OCI-LY1 (cell line): Measurements from ENCODE around the gene DNMT3A.

Source experiments
- H2AFZ ChIP-seq: fragments of 200-600 bp; sonication (generic), shearing (Covaris generic); 2 replicates; pipeline ENCODE4 v1.6.0; 2014; ENCODE audit warnings: antibody characterized with exemption, mild to moderate bottlenecking, low read length
- H3F3A ChIP-seq: fragments of 200-600 bp; sonication (generic), shearing (Covaris generic); 2 replicates; pipeline ENCODE4 v1.6.0; 2014; ENCODE audit warnings: mild to moderate bottlenecking, antibody characterized with exemption, low read length, moderate library complexity; ENCODE audit not compliant: insufficient read depth
- H3K27ac ChIP-seq: fragments of 200-600 bp; sonication (generic); 2 replicates; pipeline ENCODE4 v1.5.1; 2014; ENCODE audit warnings: low read length, mixed run types, mild to moderate bottlenecking, low read depth; ENCODE audit not compliant: poor library complexity, severe bottlenecking
- H3K27me3 ChIP-seq: fragments of 200-600 bp; sonication (generic); 2 replicates; pipeline ENCODE4 v1.6.0; 2014; ENCODE audit warnings: antibody characterized with exemption, mild to moderate bottlenecking, low read length, moderate library complexity; ENCODE audit not compliant: insufficient read depth
- H3K36me3 ChIP-seq: fragments of 200-600 bp; sonication (generic); 2 replicates; pipeline ENCODE4 v1.6.1; 2014; ENCODE audit warnings: mild to moderate bottlenecking, antibody characterized with exemption, low read length, moderate library complexity, mixed read lengths; ENCODE audit not compliant: insufficient read depth
- H3K4me1 ChIP-seq: fragments of 200-600 bp; sonication (generic); 2 replicates; pipeline ENCODE4 v1.5.1; 2014; ENCODE audit warnings: mild to moderate bottlenecking, low read length, moderate library complexity; ENCODE audit not compliant: insufficient read depth, severe bottlenecking
- H3K4me2 ChIP-seq: fragments of 200-600 bp; sonication (generic), shearing (Covaris generic); 2 replicates; pipeline ENCODE4 v1.6.1; 2014; ENCODE audit warnings: low read length
- H3K4me3 ChIP-seq: fragments of 200-600 bp; sonication (generic); 2 replicates; pipeline ENCODE4 v1.5.1; 2014; ENCODE audit warnings: low read length, low read depth, mild to moderate bottlenecking, mixed read lengths; ENCODE audit not compliant: poor library complexity, severe bottlenecking
- H3K79me2 ChIP-seq: fragments of 200-600 bp; shearing (Covaris generic); 2 replicates; pipeline ENCODE4 v1.6.1; 2016; ENCODE audit warnings: mixed run types, low read length, mixed read lengths; ENCODE audit not compliant: insufficient read depth
- H3K9ac ChIP-seq: fragments of 200-600 bp; sonication (generic), shearing (Covaris generic); 2 replicates; pipeline ENCODE4 v1.6.1; 2014; ENCODE audit warnings: mild to moderate bottlenecking, low read length, mixed read lengths
- H3K9me2 ChIP-seq: fragments of 200-600 bp; sonication (generic), shearing (Covaris generic); 2 replicates; pipeline ENCODE4 v1.6.1; 2014; ENCODE audit warnings: low read depth, mild to moderate bottlenecking, low read length, mixed read lengths
- H3K9me3 ChIP-seq: fragments of 200-600 bp; shearing (Covaris generic); 2 replicates; pipeline ENCODE4 v1.6.1; 2014; ENCODE audit warnings: low read length, mixed read lengths
- H4K20me1 ChIP-seq: fragments of 200-600 bp; sonication (generic), shearing (Covaris generic); 2 replicates; pipeline ENCODE4 v1.6.0; 2016; ENCODE audit warnings: mild to moderate bottlenecking, low read length; ENCODE audit not compliant: insufficient read depth
- EZH2 ChIP-seq: fragments of 200-600 bp; sonication (generic), shearing (Covaris generic); IDR thresholded peaks from 2 replicates; pipeline ENCODE4 v1.8.0; 2017; ENCODE audit warnings: borderline replicate concordance, mixed run types, mild to moderate bottlenecking, antibody characterized with exemption, low read length, moderate library complexity, mixed read lengths
- TF ChIP-seq, protein P1 (sequence below): fragments of 200-600 bp; sonication (generic), shearing (Covaris generic); IDR thresholded peaks from 2 replicates; pipeline ENCODE4 v1.5.1; 2017; ENCODE audit warnings: mild to moderate bottlenecking, antibody characterized with exemption, low read length, moderate library complexity, mixed read lengths

The DNMT3A gene

DNA sequence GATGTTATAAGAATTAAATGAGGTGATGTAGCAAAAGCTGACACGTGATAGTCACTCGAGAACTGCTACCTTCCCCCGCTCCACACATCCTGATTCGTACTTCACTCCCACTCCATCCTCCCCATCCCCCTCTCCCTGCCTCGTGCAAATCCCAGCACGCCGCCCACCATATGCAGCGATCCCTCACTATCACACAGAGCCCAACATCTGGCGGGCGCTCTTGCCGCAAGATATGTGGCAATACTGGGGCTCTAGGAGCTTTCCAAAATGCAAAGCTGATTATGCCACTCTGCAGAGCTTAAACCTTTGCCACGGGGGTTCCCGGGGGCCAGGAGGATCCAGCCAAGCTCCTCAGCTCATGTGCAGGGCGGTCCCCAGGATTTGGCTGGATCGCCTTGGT is 37.4 kb downstream of the DNMT3A start:
- Histone ChIP-seq H2AFZ (no peak overlapping the region), H3K36me3 (no peaks in the 10 kb centered on the region), H3K27ac (no peak overlapping the region), H3K4me2 (no peak overlapping the region), H3K4me1 (no peaks in the 10 kb centered on the region), H3F3A (no peaks in the 10 kb centered on the region), H3K9me2 (no peaks in the 10 kb centered on the region), H3K4me3 (no peak overlapping the region), H4K20me1 (no peaks in the 10 kb centered on the region), H3K79me2 (no peaks in the 10 kb centered on the region), H3K9ac (no peak overlapping the region), H3K27me3 (0 out of 2 replicates have a peak, but pooled peaks cover 5% of the 10 kb centered on the region), H3K9me3 (no peaks in the 10 kb centered on the region)
- TF ChIP-seq, protein P1, sequence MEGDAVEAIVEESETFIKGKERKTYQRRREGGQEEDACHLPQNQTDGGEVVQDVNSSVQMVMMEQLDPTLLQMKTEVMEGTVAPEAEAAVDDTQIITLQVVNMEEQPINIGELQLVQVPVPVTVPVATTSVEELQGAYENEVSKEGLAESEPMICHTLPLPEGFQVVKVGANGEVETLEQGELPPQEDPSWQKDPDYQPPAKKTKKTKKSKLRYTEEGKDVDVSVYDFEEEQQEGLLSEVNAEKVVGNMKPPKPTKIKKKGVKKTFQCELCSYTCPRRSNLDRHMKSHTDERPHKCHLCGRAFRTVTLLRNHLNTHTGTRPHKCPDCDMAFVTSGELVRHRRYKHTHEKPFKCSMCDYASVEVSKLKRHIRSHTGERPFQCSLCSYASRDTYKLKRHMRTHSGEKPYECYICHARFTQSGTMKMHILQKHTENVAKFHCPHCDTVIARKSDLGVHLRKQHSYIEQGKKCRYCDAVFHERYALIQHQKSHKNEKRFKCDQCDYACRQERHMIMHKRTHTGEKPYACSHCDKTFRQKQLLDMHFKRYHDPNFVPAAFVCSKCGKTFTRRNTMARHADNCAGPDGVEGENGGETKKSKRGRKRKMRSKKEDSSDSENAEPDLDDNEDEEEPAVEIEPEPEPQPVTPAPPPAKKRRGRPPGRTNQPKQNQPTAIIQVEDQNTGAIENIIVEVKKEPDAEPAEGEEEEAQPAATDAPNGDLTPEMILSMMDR = no peak
- TF ChIP-seq EZH2 = no peak

DNA sequence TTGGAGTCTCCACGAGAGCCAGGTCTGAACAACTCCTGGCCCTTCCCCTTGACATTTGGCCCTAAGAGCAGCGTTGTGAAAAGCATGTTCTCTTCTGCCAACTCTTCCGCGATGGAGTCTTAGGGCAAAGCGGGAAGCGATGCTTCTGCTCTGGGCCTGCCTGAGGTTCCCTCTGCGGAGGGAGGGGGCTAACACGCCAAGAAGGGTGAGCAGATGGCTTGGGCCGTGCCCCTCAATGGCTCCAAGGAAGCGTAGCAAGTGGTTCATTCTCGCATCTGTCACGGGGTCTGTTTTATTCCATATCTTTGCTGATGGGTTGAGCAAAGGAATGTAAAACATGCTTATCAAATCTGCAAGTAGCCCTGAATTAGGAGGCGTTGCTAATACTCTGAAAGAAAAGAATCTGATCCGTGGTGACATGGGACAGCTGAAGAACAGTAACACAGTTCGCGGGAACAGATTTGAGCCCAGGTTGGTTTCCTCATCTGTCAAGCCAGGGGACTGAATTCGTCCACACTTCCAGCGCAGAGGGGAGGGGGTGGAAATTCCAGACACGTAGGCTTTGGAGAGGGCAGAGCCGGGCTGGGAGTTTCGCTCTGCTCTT is 38.0 kb downstream of the DNMT3A start:
- no peak overlapping the region for H3K4me3 ChIP-seq
- H3K9me2 ChIP-seq = no peaks in the 10 kb centered on the region
- no peaks in the 10 kb centered on the region for H3K36me3 ChIP-seq
- 0 out of 2 replicates have a peak, but pooled peaks cover 5% of the 10 kb centered on the region for H3K27me3 ChIP-seq
- H3K9me3 ChIP-seq = no peaks in the 10 kb centered on the region
- no peaks in the 10 kb centered on the region for H4K20me1 ChIP-seq
- no peaks in the 10 kb centered on the region for H3F3A ChIP-seq
- H3K4me2 ChIP-seq = no peak overlapping the region
- no peaks in the 10 kb centered on the region for H3K4me1 ChIP-seq
- H3K27ac ChIP-seq = no peak overlapping the region
- H3K79me2 ChIP-seq = no peaks in the 10 kb centered on the region
- H2AFZ ChIP-seq = no peak overlapping the region
- no peak for TF ChIP-seq EZH2
- TF ChIP-seq, protein P1 = no peak
- no peak overlapping the region for H3K9ac ChIP-seq

DNA sequence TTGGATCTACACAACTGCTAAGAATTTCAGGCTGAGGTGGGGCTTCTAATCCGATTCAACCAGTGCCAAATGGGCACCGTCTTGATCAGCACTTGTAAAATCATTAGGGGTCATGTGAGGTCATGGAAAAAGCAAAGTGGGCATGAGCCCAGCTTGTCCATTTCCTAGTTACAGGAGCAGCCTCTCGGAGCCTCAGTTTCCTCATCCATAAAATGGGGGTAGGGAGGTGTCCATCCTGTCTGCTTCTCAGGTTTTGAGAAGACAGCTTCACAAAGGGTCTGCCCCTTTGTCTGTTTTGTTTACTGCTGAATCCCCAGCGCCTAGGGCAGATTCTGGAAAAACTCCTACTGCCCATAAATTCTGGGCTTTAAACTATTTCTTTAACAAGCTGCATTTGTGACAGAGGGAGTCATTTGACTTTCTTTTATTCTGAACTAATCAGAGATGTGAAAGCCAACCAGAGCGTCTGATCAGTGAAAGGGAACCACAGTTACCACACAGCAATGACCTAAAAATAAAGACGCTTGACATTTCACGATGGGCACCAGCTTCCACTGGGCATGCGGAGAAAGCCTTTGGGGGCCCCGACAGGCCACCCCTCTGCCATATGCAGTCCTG is 38.9 kb downstream of the DNMT3A start:
- TF ChIP-seq EZH2 = no peak
- TF ChIP-seq, protein P1 = no peak
- Histone ChIP-seq H3K9me3 (no peaks in the 10 kb centered on the region), H3K9me2 (no peaks in the 10 kb centered on the region), H3K36me3 (no peaks in the 10 kb centered on the region), H3F3A (no peaks in the 10 kb centered on the region), H2AFZ (no peak overlapping the region), H3K4me3 (no peak overlapping the region), H4K20me1 (no peaks in the 10 kb centered on the region), H3K9ac (no peak overlapping the region), H3K27ac (no peak overlapping the region), H3K4me1 (no peaks in the 10 kb centered on the region), H3K79me2 (no peaks in the 10 kb centered on the region), H3K4me2 (no peak overlapping the region), H3K27me3 (0 out of 2 replicates have a peak, but pooled peaks cover 5% of the 10 kb centered on the region)
